HG02885 (cell line): ENCODE measurements around the gene DOCK1.

ENCODE experiments used
- ATAC-seq: cut with Tn5 transposase; IDR thresholded peaks from one replicate; pipeline ENCODE4 v1.9.1; 2021; ENCODE audit warnings: mild to moderate bottlenecking; ENCODE audit not compliant: unreplicated experiment, poor library complexity

Gene DOCK1

DNA sequence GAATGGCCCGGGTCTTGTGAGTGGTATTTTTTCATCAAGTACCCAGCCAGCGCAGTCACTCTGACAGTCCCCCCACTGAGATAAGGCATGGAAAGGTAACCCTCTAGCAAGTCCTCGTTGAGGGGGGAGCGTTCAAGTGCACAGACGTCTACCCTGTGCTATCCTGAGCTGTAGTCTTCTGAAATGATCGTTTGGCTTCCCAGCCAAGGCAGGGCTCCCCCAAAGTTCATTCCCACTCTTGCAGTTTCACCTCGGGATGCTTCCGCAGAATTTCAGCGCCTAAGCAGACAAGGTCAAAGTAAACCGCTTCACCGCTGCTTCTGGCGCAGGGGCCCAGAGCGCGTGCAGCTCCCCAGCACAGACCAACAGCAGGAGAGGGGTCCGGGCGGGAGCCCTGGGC, 289.4 kb downstream of the DOCK1 start:
- ATAC-seq, result no peak

DNA sequence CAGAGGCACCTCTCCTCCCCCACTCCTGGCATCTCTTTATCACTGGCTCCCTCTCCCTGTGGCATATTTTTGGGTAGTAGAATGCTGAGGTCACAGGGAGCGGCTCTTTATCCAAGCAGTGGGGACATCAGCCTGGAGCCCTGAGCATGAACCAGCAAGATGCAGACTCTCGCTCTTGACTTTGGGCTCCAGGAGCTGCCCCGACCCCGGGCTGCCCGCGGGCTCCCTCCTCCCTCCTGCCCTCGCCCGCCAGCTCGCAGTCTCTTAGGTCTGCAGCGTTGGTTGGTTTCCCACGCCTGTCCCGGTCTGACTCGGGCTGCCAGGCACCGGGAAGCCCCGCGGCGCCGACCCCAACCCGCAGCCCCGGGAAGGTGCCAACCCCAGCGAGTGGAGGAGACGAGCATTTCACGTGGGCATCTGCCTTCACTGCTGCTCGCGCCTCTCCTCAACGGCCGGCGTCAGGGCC, 289.8 kb downstream of the DOCK1 start:
- ATAC-seq, result no peak

DNA sequence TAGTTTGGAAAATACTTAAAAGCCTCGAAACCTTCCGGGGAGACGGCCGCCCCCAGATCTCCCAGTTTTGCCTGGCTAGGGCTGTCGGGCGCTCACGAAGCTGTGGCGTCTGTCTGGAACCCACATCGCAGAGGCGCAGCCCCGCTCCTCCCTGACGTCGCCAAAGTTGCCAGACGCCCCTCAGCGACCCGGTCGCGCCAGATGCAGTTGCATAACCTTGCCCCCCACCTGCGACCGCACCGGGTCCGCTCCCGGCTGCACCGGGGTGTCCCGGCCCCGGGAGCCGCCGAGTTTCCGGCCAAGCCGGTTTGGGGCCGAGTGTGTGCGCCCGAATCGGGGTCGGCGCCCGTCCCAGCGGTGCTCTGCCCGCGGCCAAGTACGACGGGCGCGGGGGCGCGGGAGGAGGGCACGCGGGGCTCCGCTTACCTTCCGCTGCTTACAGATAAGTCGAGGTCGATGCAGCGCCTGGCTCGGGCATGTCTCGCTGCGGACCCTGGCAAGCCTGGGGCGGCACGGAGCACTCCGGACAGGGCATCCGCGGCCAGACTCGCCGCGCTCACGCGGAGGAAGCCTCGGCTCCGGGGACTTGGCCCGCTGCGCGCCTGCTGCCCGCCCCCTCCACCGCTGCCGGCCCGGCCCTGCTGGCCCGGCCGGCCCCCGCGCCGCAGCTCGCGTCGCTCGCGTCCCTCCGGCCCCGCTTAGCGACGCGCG, 290.5 kb downstream of the DOCK1 start:
- no peak for ATAC-seq

DNA sequence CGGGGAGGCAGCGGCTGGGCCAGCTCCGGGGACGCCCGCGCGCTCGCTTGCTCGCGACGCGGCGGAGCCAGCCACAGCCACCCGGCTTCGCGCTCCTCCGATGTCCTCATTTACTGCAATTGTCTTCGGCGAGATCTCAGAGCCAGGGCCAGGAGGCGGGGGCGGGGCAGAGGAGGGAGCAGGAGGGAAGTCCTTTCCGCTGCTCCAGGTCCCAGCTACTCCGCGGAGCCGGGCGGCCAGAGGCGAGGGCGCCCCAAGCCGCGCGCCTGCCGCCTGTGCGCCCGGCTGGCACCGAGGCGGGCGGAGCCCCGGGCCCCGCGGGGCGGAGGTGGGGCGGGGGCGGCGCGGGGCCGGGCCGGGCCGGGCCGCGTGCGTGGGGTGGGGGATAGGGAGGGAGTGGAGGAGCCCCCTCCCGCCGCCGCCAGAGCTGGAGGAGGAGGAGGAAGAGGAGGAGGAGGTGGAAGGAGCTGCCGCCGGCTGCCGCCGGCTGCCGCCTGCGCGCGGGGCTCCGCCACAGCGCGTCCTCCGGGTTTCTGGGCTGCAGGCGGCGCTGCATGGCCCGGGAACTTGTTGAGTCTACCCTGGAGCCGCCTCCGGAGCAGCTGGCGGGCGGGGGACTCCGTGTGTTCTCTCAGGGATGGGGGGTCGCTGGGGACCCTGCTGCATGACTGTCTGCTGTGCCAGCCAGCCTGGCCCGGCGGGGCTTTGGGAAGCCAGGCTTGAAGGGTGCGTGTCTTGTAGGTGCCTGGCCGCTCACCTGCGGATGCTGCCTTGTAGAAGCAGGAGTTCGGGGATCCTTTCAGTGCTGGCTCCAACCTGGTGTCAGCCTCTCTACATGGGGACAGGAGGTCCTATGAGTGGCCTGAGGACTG, 291.3 kb downstream of the DOCK1 start, which contains the start of gene INSYN2A:
TSS of gene INSYN2A (minus strand) at position 310 of the 872 bp plus-strand sequence. CDS start 20,196 bp downstream, outside the sequence.
- ATAC-seq, result no peak

DNA sequence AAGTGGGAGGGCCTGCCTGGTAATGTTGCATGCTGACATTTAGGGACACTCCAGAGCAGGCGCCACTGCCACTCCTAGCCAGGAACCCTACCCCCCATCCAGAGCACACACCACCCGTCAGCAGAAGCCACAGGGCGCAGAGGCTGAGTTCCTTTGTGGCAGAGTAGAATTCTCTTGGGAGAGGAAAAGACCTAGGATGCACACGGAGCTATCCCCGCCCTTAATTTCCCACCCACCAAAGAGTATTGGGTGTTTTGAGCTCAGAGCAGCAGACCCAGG, 291.9 kb downstream of the DOCK1 start:
- no peak for ATAC-seq

DNA sequence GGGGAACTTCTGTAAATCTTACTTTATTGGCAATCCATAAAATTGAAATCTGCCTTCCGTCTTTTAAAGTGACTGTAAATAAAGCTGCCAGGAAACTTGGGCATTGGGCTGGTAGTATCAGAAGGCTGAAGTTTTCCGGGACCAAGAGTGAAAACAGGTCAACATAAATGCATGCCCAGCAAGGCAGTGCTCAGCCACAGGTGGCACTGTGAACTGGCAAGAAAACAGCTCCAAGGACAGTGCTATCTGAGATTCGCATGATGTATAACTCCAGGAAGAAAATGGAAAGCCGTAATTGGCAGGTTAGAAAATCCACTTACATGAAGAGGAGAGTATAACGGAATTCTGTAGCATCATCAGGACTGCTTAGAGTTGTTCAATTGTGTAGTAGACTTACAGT, 293.1 kb downstream of the DOCK1 start:
- ATAC-seq, result no peak

DNA sequence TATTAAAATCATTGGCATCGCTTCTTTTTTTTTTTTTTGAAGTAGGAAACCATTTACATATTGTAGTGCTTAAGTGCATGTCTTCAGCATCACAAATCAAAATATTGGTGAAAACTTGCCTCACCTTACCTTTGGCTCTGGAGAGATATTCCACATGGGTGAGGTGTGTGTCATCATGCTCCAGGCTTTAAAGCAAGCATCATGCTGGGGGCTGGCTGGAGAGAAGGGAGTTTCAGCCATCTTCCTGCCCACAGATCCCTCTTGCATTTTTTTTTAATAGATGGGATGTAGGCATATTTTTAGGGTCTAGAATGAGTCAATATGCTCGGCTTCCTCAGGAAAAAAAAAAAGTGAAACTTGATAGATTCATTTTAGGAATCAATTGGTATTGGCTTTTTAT, 293.5 kb downstream of the DOCK1 start:
- ATAC-seq, result no peak

DNA sequence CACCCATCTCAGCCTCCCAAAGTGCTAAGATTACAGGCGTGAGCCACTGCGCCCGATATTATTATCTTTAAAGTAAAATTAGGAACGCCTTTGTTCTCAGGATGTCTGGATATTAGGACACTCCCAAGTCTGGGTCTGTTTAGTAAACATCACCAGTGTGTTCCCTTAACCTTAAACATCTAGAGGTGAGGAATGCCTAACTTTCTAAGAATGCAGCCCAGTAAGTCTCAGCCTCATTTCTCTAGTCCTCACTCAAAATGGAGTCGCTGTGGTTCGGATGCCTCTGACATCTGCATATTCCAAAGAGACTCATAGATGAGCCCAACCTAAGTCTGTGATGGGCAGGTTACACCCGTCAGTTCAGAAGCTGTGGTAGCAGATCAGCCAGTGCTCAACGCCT, 295.4 kb downstream of the DOCK1 start:
- ATAC-seq, result no peak

DNA sequence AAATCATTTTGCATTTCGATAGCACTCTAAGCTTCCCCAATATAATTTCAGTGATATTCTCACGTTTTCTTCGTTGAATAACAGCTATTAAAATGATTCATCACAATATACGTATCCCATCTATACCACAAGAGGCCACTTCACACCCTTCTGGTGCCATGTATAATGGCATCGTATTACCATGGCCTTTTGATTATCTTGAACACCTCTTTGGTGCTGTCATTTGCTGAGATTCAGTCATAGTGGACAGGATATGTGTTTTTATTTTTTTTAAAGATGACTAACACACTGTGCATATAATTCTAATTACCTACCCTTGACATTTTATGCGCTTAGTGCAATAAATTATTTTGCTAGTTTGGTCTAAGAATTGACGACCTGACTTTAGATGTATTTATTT, 297.8 kb downstream of the DOCK1 start:
- no peak for ATAC-seq

DNA sequence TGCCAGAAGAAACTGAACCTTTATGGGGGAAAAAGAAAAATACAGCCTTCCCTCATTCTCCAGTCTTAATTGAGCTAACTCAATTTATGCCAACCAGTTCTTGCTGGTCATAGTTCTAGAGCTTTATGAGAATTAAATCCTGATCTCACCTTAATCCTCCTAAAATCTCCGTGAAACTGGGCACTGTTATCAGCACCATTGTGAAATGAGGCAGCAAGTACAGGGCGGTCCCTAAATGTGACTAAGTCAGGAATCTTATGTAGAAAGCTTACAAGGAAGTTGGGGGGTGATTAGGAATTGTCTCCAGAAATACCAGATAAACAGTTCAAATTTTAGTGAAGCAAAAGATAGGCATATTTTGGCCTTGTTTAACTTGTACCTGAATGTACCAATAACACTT, 301.9 kb downstream of the DOCK1 start:
- ATAC-seq, result no peak

DNA sequence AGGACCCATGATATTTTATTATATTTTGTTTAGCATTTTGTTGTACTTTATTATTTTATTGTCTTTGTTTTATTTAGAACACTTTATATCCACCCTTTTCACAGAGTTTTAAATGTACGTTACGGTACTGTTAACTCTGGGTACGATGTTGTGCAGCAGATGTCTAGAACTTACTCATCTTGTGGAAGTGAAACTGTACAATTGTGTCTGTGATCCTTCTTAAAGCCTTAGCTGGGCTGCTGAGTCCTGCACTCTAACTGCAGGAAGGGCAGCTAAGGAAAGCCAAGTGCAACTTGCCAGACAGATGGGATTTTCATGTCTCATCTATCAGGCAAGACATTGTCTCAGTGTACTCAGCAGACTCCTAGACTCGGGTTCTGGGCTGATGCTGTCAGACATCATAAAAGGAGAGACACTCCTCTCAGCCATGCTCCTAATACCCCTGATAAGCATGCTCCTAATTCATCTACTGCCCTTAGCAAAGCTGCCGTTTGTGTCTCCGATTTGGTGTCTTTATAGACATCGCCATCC, 305.8 kb downstream of the DOCK1 start:
- no peak for ATAC-seq

DNA sequence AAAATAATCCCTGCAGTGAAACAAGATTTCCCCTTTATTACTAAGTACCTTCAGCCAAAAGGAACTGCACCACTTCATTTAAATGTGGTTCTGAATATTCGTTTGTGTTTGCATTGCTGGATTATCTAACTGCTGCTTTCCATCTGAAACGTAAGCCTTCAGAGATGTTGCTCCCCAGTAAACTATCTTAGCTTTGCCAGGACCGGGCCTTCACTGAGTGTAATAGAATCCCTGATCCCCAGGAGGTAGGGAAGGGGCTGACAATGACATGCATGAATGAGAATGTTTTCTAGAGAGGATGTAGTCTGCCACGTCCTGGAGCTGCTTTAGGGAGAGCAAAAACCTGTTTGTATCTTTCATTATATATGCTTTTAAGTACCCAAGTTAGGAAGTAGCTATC, 310.6 kb downstream of the DOCK1 start:
- ATAC-seq, result no peak

DNA sequence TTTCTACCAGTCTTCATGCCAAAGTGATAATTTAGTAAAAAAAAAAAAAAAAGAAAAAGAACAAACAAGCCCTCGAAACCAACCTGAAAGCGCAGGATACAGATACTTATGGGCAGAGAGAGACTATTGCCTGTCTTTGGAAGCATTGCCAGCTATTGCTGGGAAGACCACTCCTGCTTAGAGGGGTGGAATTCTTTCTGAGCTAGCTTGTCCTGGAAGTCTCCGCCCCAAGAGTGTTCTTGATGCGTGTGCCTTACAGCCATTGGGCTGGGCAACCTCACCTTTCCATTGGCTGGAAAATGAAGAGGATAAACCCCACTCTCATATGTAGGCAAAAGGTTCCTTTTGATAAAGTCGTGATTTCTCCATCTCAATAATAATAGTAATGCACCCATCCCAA, 311.0 kb downstream of the DOCK1 start:
- ATAC-seq, result no peak

DNA sequence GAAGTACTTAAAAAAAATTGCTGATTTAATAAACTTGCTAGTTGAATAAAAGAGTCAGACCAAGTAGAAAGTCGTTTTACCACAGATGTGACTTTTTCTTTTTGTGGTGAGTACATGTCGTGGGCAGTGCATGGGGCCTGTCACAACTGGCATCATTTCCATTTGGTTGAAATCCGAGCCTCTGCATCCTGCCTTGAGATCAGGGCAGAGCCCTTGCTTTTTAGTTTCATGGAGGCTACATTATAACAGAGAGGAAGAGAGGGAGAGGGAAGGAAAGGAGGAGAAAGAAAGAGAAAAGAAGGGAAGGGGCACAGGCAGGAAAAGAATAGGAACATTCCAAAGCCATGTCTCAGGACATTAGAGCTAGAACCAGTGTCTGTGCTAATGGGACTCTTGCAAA, 311.6 kb downstream of the DOCK1 start:
- ATAC-seq, result no peak

DNA sequence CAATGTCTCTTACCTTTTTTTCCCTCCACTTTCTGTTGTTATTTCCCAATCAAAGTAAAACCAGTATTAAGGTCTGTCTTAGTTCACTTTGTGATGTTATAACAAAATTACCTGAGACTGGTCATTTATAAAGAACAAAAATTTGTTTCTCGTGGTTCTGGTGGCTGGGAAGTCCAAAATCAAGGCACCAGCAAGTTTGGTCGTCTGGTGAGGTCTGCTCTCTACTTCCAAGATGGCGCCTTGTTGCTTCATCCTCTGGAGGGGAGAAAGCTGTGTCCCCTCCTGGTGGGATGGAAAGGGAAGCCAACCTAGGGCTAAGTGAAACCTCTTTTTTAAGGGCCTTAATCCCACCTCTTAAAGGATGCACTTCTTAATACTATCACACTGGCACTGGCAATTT, 313.4 kb downstream of the DOCK1 start:
- ATAC-seq, result no peak

DNA sequence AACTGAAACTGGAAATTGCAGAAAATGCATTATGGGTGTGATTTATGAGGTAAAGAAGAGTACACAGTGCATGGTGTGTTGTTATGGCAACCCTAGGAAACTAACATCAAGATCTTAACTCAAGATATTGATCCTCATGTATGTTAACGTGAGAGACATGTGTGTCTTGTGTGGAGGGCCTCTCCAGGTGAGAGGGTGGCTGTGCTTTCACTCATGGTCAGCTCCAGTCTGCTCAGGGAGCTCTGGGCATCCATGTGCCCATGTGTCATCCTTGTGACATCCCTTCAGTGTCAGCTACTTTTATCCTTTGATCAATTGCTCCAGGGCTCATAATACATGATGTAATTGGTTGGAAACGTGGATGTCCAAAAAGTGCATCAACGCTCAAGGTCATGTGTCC, 316.1 kb downstream of the DOCK1 start:
- ATAC-seq, result no peak

DNA sequence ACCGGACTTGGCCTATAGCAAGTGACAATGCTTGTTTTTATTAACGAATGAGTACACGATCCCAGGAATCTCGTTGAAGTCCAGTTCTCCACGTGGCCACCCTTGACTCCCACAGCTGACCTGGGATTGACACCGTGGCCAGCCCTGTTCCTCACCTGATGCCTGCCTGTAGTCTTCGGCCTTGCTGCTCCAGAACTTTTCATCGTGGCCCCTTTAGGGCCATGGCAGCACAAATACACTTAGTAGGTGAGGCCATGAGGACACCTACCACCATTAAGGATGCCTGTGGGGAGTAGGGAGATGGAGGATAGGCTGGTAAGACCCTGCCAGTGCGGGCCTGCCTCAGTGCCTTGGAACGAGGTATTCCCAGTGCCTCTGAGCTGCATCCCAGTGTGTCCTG, 321.8 kb downstream of the DOCK1 start:
- no peak for ATAC-seq

DNA sequence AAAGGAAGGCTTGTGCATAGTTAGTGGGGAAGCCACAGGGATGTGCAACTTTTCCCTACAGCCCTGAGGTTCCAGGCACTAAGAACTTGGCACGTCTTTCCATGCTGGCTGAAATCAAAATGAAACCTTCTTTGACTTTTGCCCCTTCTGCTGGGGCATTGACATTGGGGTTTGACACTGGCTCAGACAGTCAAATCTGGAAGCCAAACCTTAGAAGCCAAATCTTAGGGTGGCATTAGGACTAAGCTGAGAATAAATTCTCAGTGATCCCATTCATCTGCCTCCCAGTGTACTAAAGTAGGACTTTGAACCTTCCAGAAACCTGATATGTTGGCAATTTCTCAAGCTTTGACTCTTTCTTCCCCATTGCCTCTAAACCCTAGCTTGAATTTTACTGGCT, 322.4 kb downstream of the DOCK1 start:
- ATAC-seq, result no peak

DNA sequence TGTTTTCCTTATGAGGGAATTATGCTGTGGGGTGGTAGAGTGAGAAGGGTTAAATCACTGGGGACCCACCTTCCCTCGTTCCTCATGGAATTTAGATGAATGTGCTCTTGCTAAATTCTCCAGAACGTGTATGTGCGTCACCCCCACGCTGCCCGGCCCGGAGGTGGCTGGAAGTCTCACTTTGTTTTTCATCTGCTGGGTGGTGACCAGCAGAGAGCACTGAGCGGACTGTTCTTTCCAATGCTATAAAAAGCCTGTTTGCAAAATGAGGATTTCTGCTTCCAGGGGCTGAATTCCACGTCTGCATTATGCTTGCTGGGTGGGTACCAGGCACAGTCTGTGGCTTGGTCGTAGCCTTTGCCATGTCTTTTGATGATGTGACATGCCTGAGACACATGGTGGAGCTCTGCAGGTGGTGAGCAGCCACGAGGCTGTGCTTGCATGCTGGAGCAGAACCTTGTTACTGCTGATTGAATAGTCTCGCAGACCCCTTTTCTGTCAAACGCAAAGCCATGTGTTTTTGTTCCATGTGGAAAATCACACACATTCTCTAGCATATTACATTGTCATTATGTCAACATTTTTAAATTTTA, 323.1 kb downstream of the DOCK1 start:
- no peak for ATAC-seq

DNA sequence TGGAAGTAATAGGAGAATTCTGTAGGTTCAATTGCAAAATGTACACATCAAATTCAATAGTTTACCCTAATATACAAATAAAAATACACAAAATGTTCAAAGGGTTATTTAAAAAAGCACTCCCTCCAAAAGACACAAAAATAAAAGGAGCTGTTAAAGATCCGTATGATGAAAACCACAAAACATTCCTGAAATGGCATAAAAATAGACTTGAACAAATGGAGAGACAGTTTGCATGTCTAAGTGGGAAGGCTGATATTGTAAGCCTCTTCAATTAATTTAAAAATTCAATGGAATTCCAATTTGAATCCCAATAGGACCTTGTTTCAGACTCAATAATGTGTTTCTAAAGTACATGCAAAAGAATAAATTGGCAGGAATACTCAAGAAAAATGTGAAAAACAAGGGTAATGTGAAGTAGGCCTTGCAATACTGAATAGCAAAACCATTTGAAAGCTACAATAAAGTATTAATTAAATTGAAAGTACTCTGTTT, 329.1 kb downstream of the DOCK1 start:
- ATAC-seq, result no peak

DNA sequence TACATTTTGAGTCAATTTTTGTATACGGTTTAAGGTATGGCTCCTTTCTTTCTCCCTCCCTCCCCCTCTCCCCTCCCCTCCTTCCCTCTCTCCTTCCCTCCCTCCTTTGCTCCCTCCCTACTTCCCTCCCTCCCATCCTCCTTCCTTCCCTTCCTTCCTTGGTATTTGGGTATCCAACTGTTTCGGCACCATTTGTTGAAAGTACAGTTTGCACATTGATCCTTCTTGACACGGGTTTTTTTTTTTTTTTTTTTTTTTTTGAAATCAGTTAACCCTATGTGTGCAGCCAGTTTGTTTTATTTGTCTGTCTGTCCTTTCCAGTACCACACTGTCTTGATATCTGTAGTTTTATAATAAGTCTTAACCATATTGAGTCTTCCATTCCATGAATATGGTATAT, 331.0 kb downstream of the DOCK1 start:
- ATAC-seq, result no peak
